Endothelial cell of umbilical vein (primary cell): ENCODE results near the gene NELL2. TPM values are rescaled to one million over a fixed set of nuclear protein-coding genes. Genes with fewer than 3 reads are reported as not detected.

Experiments used
- BruUV-seq: library from RNA; stranded (reverse); fragments of 400-500 nt; replicated peaks from 2 replicates; lab custom pipeline; 2021; lab: Mats Ljungman, UMichigan
- CTCF ChIA-PET: fragments of 300-600, 350-600 bp; sonication (Branson Sonifier 250); formaldehyde crosslinking; loops from one replicate; lab custom pipeline; 2021; ENCODE audit warnings: antibody characterized with exemption, inconsistent platforms; lab: Charles Lee
- POLR2A ChIA-PET: fragments of 300-600, 350-600 bp; sonication (Branson Sonifier 250); formaldehyde crosslinking; loops from one replicate; lab custom pipeline; 2021; ENCODE audit warnings: antibody characterized with exemption, inconsistent platforms; lab: Charles Lee
- DNase-seq: peaks from one replicate; pipeline ENCODE4 v3.0.0-alpha.2; 2011; ENCODE audit warnings: low read depth, low spot score
- FAIRE-seq: peaks from 2 replicates; lab custom pipeline; 2011; peaks lifted over from hg19 to GRCh38; lab: Jason Lieb, UNC
- H2AFZ ChIP-seq: 2 replicates; pipeline ENCODE4 v1.6.0; 2012; ENCODE audit warnings: low read depth, low read length, control low read depth, inconsistent platforms
- H3K27ac ChIP-seq: 2 replicates; pipeline ENCODE4 v1.5.1; 2011; ENCODE audit warnings: low read depth, mild to moderate bottlenecking, control low read depth, low read length, moderate library complexity; ENCODE audit not compliant: insufficient read depth
- H3K27me3 ChIP-seq, 2 experiments: 2 replicates each; pipeline versions ENCODE4 v1.6.0 to v1.6.1; 2011; ENCODE audit warnings: low read length in 2 of 2, mixed read lengths in 1 of 2; ENCODE audit not compliant: control insufficient read depth in 2 of 2, insufficient read depth in 2 of 2
- H3K36me3 ChIP-seq, 2 experiments: 2 replicates in 1 of 2; 3 replicates in 1 of 2; pipeline ENCODE4 v1.5.1; 2011; ENCODE audit warnings: low read length in 2 of 2, mild to moderate bottlenecking in 1 of 2, moderate library complexity in 1 of 2; ENCODE audit not compliant: control insufficient read depth in 2 of 2, insufficient read depth in 2 of 2; ENCODE audit errors: extremely low read depth in 1 of 2
- H3K4me1 ChIP-seq: 3 replicates; pipeline ENCODE4 v1.5.1; 2011; ENCODE audit warnings: mild to moderate bottlenecking, low read length; ENCODE audit not compliant: control insufficient read depth, insufficient read depth; ENCODE audit errors: extremely low read depth
- H3K4me2 ChIP-seq: 2 replicates; pipeline ENCODE4 v1.6.1; 2011; ENCODE audit warnings: low read length, control low read depth, mixed read lengths; ENCODE audit not compliant: insufficient read depth
- H3K4me3 ChIP-seq, 3 experiments: fragments of 200-600 bp in 1 of 3; sonication (generic), shearing (Covaris generic) in 1 of 3; replicated peaks in 1 of 3; 2 replicates each; pipeline ENCODE4 v1.5.1; 2011 to 2016; ENCODE audit warnings: control low read depth in 3 of 3, low read length in 3 of 3, mild to moderate bottlenecking in 2 of 3, inconsistent platforms in 1 of 3, low read depth in 1 of 3, moderate library complexity in 1 of 3; ENCODE audit not compliant: insufficient read depth in 1 of 3
- H3K79me2 ChIP-seq: 2 replicates; pipeline ENCODE4 v1.6.0; 2012; ENCODE audit warnings: low read length, inconsistent platforms; ENCODE audit not compliant: control insufficient read depth, insufficient read depth
- H3K9ac ChIP-seq: replicated peaks from 2 replicates; pipeline ENCODE3; 2011; ENCODE audit warnings: low read length, control low read depth; ENCODE audit not compliant: insufficient read depth; ENCODE audit errors: extremely low read depth
- H3K9me1 ChIP-seq: replicated peaks from 3 replicates; pipeline ENCODE4 v1.6.0; 2011; ENCODE audit warnings: mild to moderate bottlenecking, low read length; ENCODE audit not compliant: control insufficient read depth, insufficient read depth; ENCODE audit errors: extremely low read depth
- H3K9me3 ChIP-seq: replicated peaks from 2 replicates; pipeline ENCODE4 v1.5.1; 2012; ENCODE audit warnings: low read length, inconsistent platforms; ENCODE audit not compliant: control insufficient read depth, insufficient read depth
- H4K20me1 ChIP-seq: replicated peaks from 2 replicates; pipeline ENCODE3; 2011; ENCODE audit warnings: mild to moderate bottlenecking, low read length; ENCODE audit not compliant: control insufficient read depth, insufficient read depth; ENCODE audit errors: extremely low read depth
- CTCF ChIP-seq, 2 donors: IDR thresholded peaks; 1 replicate in 1 of 2; 2 replicates in 1 of 2; pipeline ENCODE4 v1.5.1; 2011; ENCODE audit warnings: low read length in 2 of 2, mild to moderate bottlenecking in 2 of 2, moderate library complexity in 2 of 2, control low read depth in 1 of 2, inconsistent platforms in 1 of 2, low read depth in 1 of 2; ENCODE audit not compliant: insufficient read depth in 1 of 2; ENCODE audit errors: extremely low read depth in 1 of 2
- EZH2 ChIP-seq: IDR thresholded peaks from 2 replicates; pipeline ENCODE4 v1.6.1; 2012; ENCODE audit warnings: borderline replicate concordance, low read depth, mild to moderate bottlenecking, moderate library complexity, low read length, inconsistent platforms; ENCODE audit not compliant: severe bottlenecking
- FOS ChIP-seq: IDR thresholded peaks from 2 replicates; pipeline ENCODE4 v1.6.1; 2011; ENCODE audit warnings: mild to moderate bottlenecking, low read length, moderate library complexity, borderline replicate concordance; ENCODE audit not compliant: insufficient read depth
- GATA2 ChIP-seq: IDR thresholded peaks from 2 replicates; pipeline ENCODE4 v1.7.0; 2011; ENCODE audit warnings: low read depth, mild to moderate bottlenecking, moderate library complexity, mixed read lengths, low read length; ENCODE audit not compliant: insufficient read length, insufficient read depth
- JUN ChIP-seq: IDR thresholded peaks from 2 replicates; pipeline ENCODE4 v1.6.1; 2011; ENCODE audit warnings: borderline replicate concordance, low read depth; ENCODE audit not compliant: insufficient read length, insufficient read depth
- MAX ChIP-seq: IDR thresholded peaks from 2 replicates; pipeline ENCODE4 v1.6.1; 2011; ENCODE audit not compliant: insufficient read depth, insufficient read length
- MYC ChIP-seq: IDR thresholded peaks from one replicate; pipeline ENCODE4 v1.6.1; 2011; ENCODE audit warnings: mild to moderate bottlenecking, low read depth, low read length
- POLR2A ChIP-seq: IDR thresholded peaks from 2 replicates; pipeline ENCODE4 v1.6.1; 2012; ENCODE audit warnings: low read depth, mild to moderate bottlenecking, control low read depth, low read length
- POLR2AphosphoS5 ChIP-seq: IDR thresholded peaks from 2 replicates; pipeline ENCODE4 v1.6.1; 2012; ENCODE audit warnings: low read depth, mild to moderate bottlenecking, control low read depth, low read length, moderate library complexity; ENCODE audit not compliant: insufficient read depth
- dilution Hi-C: fragments of 300-500 bp; cut with MboI; formaldehyde crosslinking; loops from one replicate; pipeline ENCODE4 v1.15.0; 2019; ENCODE audit warnings: low sequenced_read_pairs; ENCODE audit not compliant: extremely low pct_ligation_motif_present
- intact Hi-C: fragments of 100-400 bp; cut with micrococcal nuclease; formaldehyde crosslinking; loops from one replicate; pipeline ENCODE4 v1.10.0; 2022
- polyA plus RNA-seq, 4 experiments: library from polyadenylated mRNA; depleted of rRNA in 3 of 4; stranded (reverse) in 3 of 4; unstranded in 1 of 4; fragments of >200 nt; gene quantifications; 2 replicates each; pipeline versions ENCODE4 v1.2.1 to v1.2.3, GENCODE V29; 2011 to 2012; ENCODE audit warnings: missing spikeins in 1 of 4
- small RNA-seq: library from RNA; depleted of rRNA; stranded (forward); fragments of <200 nt; gene quantifications from one replicate; pipeline ENCODE3, GENCODE V24; 2012; ENCODE audit warnings: low replicate concordance, low read depth; ENCODE audit not compliant: insufficient read depth, insufficient read length
- total RNA-seq: library from RNA; stranded (reverse); gene quantifications from 2 replicates; pipeline ENCODE4 v1.2.3, GENCODE V29; 2021

The NELL2 gene
- total and polyA plus RNA-seq, 2 donors (not counting 3 experiments of a cell fraction or from before 2014, with no cell fraction given), result 0.11 to 0.49 TPM

GRCh38 chr12:44459569-44459968 is 416.5 kb downstream of the NELL2 start:
- Histone ChIP-seq H3K79me2 (no peaks in the 10 kb centered on the region), H3K4me2 (no peak overlapping the region), H3K9me3 (no peaks in the 10 kb centered on the region), H3K36me3 (no peaks in the 10 kb centered on the region), H3K27me3 (no peaks in the 10 kb centered on the region), H3K4me1 (no peaks in the 10 kb centered on the region), H3K9me1 (no peaks in the 10 kb centered on the region), H2AFZ (no peak overlapping the region), H3K27ac (no peak overlapping the region), H3K9ac (no peak overlapping the region), H3K4me3 (no peak overlapping the region), H4K20me1 (no peaks in the 10 kb centered on the region)
- FAIRE-seq (no peak), DNase-seq (no peak)
- no peak for TF ChIP-seq POLR2AphosphoS5
- TF ChIP-seq EZH2, result no peak
- TF ChIP-seq MAX, result no peak
- no peak for TF ChIP-seq POLR2A
- no peak for TF ChIP-seq FOS
- TF ChIP-seq GATA2, result no peak
- TF ChIP-seq JUN, result no peak
- no peak for TF ChIP-seq CTCF (IDR thresholded peaks at IDR 0.05; ENCODE audit: extremely low read depth in 1 of 2, insufficient read depth in 1 of 2, low read depth in 1 of 2, low read length in 2 of 2)
- no peak for TF ChIP-seq MYC
- ChIA-PET POLR2A (no interaction called here), CTCF (no interaction called here)
- BruUV-seq, result no TSS peak
- intact Hi-C loops, result no loop called here
- dilution Hi-C loops, result no loop called here

Small RNA genes lying within 50 kb of the gene (small RNA-seq; reads per million reads assigned to genes)
- gene RF00019, result not detected

Other genes starting within 250 kb of the NELL2 start
- not detected in 2 replicates for gene DBX2, start 174.8 kb upstream of the NELL2 start, total RNA-seq
- not detected in 2 replicates for gene DBX2, start 174.8 kb upstream of the NELL2 start, polyA plus RNA-seq